ENCODE results near the gene PKD1.

The PKD1 gene

DNA sequence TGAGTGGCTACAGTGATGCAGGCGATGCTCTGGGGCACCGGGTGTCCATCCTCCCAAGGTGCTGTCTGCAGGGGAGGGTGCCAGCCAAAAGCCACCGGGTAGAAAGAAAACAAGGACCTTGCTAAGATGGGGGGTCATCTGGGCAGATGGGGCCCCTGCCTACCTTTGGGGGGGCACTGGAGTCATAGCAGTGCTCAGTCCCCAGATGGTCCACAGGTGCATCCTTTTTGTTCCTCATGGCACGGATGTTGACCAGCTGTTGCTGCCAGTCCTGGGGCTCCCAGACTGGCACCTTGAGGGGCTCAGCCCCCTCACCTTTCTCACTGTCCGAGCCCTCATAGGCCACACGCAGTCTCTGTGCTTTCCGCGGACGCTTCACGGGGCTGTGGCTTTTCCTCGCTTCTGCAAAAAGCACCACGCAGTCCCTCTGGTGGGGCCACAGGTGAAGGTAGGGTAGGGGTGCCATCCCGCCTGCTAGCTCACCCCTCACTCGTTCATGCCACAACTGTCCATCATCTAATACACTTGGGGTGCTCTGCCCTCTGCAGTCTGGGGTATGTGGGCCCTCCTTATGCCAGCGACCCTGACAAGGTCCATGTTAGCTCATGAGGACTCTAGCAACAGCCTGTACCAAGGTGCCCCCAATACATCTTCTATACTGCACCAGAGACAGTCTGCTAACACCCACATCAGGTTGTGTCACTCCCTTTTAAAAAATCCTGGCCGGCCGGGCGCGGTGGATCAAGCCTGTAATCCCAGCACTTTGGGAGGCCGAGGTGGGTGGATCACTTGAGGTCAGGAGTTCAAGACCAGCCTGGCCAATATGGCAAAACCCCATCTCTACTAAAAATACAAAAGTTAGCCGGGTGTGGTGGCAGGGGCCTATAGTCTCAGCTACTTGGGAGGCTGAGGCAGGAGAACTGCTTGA, 89.5 kb downstream of the PKD1 start:
- no peak for ATAC-seq

GRCh38 chr16:2044541-2044940, 91.2 kb downstream of the PKD1 start:
- ATAC-seq = no peak

DNA sequence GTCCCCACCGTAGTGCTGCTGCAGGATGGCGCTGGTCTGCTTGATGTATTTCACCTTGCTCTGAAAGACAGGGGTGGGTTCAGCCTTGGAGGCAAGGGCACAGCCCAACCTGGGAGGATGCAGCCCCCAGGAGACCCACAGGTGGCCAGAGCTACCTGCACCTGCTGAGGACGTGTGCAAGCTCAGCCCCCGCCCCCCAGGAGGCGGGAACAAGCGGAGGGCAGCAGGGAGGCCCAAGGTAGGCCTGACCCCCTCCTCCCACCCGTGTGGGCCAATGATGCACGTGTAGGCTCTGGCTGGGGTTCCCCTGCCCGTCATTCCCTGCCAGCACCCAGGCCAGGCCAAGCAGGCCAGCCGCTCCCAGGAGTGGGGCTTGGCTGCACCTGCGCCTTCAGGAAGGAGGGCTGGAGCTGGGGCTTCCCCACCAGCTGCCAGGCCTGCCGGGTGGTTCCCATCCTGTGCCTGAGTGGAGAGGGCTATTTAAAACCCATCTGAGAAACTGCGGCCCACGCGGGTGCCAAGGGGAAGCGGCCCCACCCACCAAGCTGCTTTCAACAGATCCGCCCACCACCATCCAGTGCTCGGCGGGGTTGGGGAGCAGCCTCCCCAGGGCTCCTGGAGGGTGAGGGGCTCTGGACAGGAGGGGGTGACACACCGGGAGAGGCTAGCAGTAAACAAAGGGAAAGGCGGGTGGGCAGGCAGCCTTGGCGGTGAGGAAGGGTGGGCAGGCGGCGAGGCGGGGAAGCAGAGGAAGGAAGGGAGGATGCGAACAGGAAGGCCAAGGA, 91.8 kb downstream of the PKD1 start:
- ATAC-seq = no peak

GRCh38 chr16:2042986-2043666, 92.6 kb downstream of the PKD1 start:
- no peak for ATAC-seq

- ATAC-seq = no peak
These were observed 93.3 kb downstream of the PKD1 start for GRCh38 chr16:2042171-2042985.

GRCh38 chr16:2040787-2041522, 94.7 kb downstream of the PKD1 start:
- ATAC-seq = no peak

DNA sequence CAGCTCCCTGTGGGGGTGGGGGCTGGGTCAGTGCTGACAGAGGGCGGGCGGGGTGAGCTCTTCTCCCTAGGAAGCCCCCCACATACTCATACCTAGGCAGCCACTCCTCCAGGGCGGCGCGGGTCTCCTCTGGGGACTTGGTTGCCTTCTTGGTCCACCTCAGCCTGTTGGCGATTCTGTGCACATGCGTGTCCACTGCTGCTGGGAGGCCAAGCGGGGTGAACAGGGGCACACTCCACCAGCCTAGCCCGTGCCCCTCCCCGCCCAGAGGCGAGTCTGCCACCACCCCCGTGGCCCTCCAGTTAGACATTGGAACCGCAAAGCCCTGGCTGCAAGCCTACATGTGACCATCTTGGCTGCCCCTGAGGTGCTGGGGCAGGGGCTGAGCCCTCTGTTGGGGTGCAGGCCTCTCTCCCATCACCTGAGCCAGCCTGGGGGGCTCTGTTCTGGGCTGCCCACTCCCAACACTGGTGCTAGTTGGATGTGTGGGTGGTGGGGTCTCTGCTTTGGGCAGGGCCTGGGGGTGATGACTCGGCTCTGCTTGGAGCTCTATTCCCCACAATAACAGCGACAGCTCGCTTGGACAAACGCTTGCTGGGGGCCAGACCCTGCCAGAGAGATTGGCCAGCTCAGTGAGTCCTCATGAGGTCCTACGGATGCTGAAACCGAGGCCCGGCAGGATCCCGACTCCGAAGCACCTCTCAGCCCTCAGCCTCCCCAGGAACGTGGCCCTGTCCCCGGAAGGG, 95.5 kb downstream of the PKD1 start:
- ATAC-seq = no peak

DNA sequence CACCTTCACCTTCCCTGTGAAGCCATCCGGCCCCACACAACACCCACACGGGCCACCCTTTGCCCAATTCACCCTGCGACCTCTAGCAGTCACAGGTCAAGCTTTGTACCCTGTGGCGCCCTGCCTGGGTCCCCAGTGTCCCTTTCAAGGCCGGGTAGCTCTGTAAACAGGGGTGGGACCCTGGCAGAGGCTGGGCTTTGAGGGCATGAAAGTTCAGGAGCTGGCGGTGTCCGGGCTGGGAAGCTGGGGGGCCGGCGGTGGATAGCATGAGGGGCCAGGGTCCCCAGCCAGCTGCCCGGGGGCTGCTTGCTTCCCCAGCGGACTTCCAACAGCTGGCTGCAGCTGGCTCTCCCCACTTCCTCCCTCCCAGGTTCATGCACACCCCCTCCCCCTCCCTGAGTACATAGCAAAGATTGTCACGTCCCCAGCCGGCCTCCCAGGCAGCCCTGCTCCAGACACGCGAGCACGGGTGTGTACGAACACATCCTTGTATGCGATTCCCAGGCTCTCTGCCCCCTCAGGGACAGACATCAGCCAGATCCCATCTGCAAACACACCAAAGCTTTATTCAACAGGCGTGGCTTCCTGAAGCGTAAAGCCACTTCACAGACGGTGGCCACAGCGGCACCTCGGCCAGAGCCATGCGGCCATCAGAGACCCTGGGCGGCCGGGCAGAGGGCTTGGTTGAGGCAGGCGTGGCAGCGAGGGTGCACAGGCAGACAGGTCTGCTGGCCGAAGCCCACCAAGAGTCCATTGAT, 96.2 kb downstream of the PKD1 start:
- no peak for ATAC-seq
